ENCODE measurements around the gene EXOC3L4.

The EXOC3L4 gene

GRCh38 chr14:103093856-103094405 is 594 bp upstream of the EXOC3L4 start:
- peaks cover 3% of the 10 kb centered on the region for H3K27me3 Mint-ChIP-seq (ENCODE audit: low read depth)
- H3K4me3 Mint-ChIP-seq: no peak overlapping the region
- H3K27ac Mint-ChIP-seq: no peak overlapping the region
- no peaks in the 10 kb centered on the region for H3K36me3 Mint-ChIP-seq (ENCODE audit: low read depth)
- H3K4me1 Mint-ChIP-seq (ENCODE audit: low read depth): no peaks in the 10 kb centered on the region
- no peaks in the 10 kb centered on the region for H3K9me3 Mint-ChIP-seq

- H3K27ac Mint-ChIP-seq: no peak overlapping the region
- H3K36me3 Mint-ChIP-seq (ENCODE audit: low read depth): no peaks in the 10 kb centered on the region
- no peaks in the 10 kb centered on the region for H3K9me3 Mint-ChIP-seq
- H3K4me3 Mint-ChIP-seq: no peak overlapping the region
- H3K4me1 Mint-ChIP-seq (ENCODE audit: low read depth): no peaks in the 10 kb centered on the region
- H3K27me3 Mint-ChIP-seq (ENCODE audit: low read depth): peaks cover 3% of the 10 kb centered on the region
These were observed 769 bp downstream of the EXOC3L4 start for GRCh38 chr14:103095210-103095778.

- no peak overlapping the region for H3K27ac Mint-ChIP-seq
- no peaks in the 10 kb centered on the region for H3K36me3 Mint-ChIP-seq (ENCODE audit: low read depth)
- no peaks in the 10 kb centered on the region for H3K4me1 Mint-ChIP-seq (ENCODE audit: low read depth)
These were observed 1.9 kb downstream of the EXOC3L4 start for GRCh38 chr14:103096387-103096786.

GRCh38 chr14:103097244-103097993 is 2.9 kb downstream of the EXOC3L4 start:
- Mint-ChIP-seq H3K27me3 (ENCODE audit: low read depth) (peaks cover 10% of the 10 kb centered on the region), H3K36me3 (ENCODE audit: low read depth) (no peaks in the 10 kb centered on the region), H3K4me1 (ENCODE audit: low read depth) (no peaks in the 10 kb centered on the region), H3K27ac (no peak overlapping the region), H3K4me3 (no peak overlapping the region), H3K9me3 (no peaks in the 10 kb centered on the region)

More at GRCh38 chr14:103096387-103096786, 1.9 kb downstream of the EXOC3L4 start:
- H3K27me3 Mint-ChIP-seq (ENCODE audit: low read depth): peaks cover 6% of the 10 kb centered on the region
- no peak overlapping the region for H3K4me3 Mint-ChIP-seq
- H3K9me3 Mint-ChIP-seq: no peaks in the 10 kb centered on the region

- no peaks in the 10 kb centered on the region for H3K9me3 Mint-ChIP-seq
- H3K36me3 Mint-ChIP-seq (ENCODE audit: low read depth): no peaks in the 10 kb centered on the region
- peaks cover 15% of the 10 kb centered on the region for H3K27me3 Mint-ChIP-seq (ENCODE audit: low read depth)
- H3K27ac Mint-ChIP-seq: no peak overlapping the region
- no peak overlapping the region for H3K4me3 Mint-ChIP-seq
- no peaks in the 10 kb centered on the region for H3K4me1 Mint-ChIP-seq (ENCODE audit: low read depth)
These were observed 3.8 kb downstream of the EXOC3L4 start for GRCh38 chr14:103097994-103098957.

- Mint-ChIP-seq H3K27ac (no peak overlapping the region), H3K4me3 (no peak overlapping the region), H3K27me3 (ENCODE audit: low read depth) (peaks cover 20% of the 10 kb centered on the region), H3K9me3 (no peaks in the 10 kb centered on the region), H3K36me3 (ENCODE audit: low read depth) (no peaks in the 10 kb centered on the region), H3K4me1 (ENCODE audit: low read depth) (no peaks in the 10 kb centered on the region)
These were observed 4.7 kb downstream of the EXOC3L4 start for GRCh38 chr14:103099081-103099732.

GRCh38 chr14:103099733-103100280 is 5.3 kb downstream of the EXOC3L4 start:
- no peaks in the 10 kb centered on the region for H3K9me3 Mint-ChIP-seq
- H3K27ac Mint-ChIP-seq: no peak overlapping the region
- no peak overlapping the region for H3K4me3 Mint-ChIP-seq
- H3K27me3 Mint-ChIP-seq (ENCODE audit: low read depth): peaks cover 21% of the 10 kb centered on the region
- H3K36me3 Mint-ChIP-seq (ENCODE audit: low read depth): no peaks in the 10 kb centered on the region
- H3K4me1 Mint-ChIP-seq (ENCODE audit: low read depth): no peaks in the 10 kb centered on the region

GRCh38 chr14:103100281-103101121 is 6.0 kb downstream of the EXOC3L4 start:
- peaks cover 28% of the 10 kb centered on the region for H3K27me3 Mint-ChIP-seq (ENCODE audit: low read depth)

GRCh38 chr14:103101257-103101962 is 6.9 kb downstream of the EXOC3L4 start:
- no peak overlapping the region for H3K4me3 Mint-ChIP-seq
- peaks cover 32% of the 10 kb centered on the region for H3K27me3 Mint-ChIP-seq (ENCODE audit: low read depth)
- peaks cover 3% of the 10 kb centered on the region for H3K4me1 Mint-ChIP-seq (ENCODE audit: low read depth)

More at GRCh38 chr14:103100281-103101121, 6.0 kb downstream of the EXOC3L4 start:
- Mint-ChIP-seq H3K9me3 (no peaks in the 10 kb centered on the region), H3K4me3 (no peak overlapping the region), H3K36me3 (ENCODE audit: low read depth) (no peaks in the 10 kb centered on the region), H3K27ac (no peak overlapping the region), H3K4me1 (ENCODE audit: low read depth) (peaks cover 3% of the 10 kb centered on the region)

GRCh38 chr14:103101963-103102688 is 7.6 kb downstream of the EXOC3L4 start:
- H3K27ac Mint-ChIP-seq: no peak overlapping the region
- H3K4me3 Mint-ChIP-seq: no peak overlapping the region
- no peaks in the 10 kb centered on the region for H3K9me3 Mint-ChIP-seq
- H3K4me1 Mint-ChIP-seq (ENCODE audit: low read depth): peaks cover 3% of the 10 kb centered on the region
- no peaks in the 10 kb centered on the region for H3K36me3 Mint-ChIP-seq (ENCODE audit: low read depth)
- H3K27me3 Mint-ChIP-seq (ENCODE audit: low read depth): peaks cover 32% of the 10 kb centered on the region

More at GRCh38 chr14:103101257-103101962, 6.9 kb downstream of the EXOC3L4 start:
- Mint-ChIP-seq H3K9me3 (no peaks in the 10 kb centered on the region), H3K27ac (no peak overlapping the region), H3K36me3 (ENCODE audit: low read depth) (no peaks in the 10 kb centered on the region)

GRCh38 chr14:103102689-103103260 is 8.2 kb downstream of the EXOC3L4 start:
- Mint-ChIP-seq H3K36me3 (ENCODE audit: low read depth) (no peaks in the 10 kb centered on the region), H3K4me3 (no peak overlapping the region)

More at GRCh38 chr14:103102689-103103260, 8.2 kb downstream of the EXOC3L4 start:
- Mint-ChIP-seq H3K27ac (no peak overlapping the region), H3K4me1 (ENCODE audit: low read depth) (peaks cover 3% of the 10 kb centered on the region), H3K9me3 (no peaks in the 10 kb centered on the region), H3K27me3 (ENCODE audit: low read depth) (peaks cover 32% of the 10 kb centered on the region)
